ENCODE results near the gene TNRC18.
"Not testable (repeated sequence)": the region's sequence is repeated elsewhere in the genome, so short reads cannot be mapped to it uniquely, and the experiment has no call there.

TNRC18 gene

DNA sequence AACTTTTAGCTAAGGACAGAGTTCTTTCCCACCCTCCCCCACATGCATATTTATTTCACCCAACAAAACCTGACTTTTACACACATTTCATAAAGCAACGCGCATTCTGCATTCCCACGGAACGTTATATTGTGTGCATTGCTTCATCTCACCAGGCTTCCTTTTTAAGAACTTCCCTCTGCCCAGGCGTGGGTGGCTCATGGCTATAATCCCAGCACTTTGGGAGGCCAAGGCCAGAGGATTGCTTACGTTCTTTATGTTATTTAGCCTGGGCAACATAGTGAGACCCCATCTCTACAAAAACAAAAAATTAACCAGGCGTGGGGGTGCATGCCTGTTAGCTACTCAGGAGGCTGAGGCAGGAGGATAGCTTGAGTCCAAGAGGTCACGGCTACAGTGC lies 155.8 kb downstream of the TNRC18 start:
- DNase-seq, result not testable (repeated sequence)

DNA sequence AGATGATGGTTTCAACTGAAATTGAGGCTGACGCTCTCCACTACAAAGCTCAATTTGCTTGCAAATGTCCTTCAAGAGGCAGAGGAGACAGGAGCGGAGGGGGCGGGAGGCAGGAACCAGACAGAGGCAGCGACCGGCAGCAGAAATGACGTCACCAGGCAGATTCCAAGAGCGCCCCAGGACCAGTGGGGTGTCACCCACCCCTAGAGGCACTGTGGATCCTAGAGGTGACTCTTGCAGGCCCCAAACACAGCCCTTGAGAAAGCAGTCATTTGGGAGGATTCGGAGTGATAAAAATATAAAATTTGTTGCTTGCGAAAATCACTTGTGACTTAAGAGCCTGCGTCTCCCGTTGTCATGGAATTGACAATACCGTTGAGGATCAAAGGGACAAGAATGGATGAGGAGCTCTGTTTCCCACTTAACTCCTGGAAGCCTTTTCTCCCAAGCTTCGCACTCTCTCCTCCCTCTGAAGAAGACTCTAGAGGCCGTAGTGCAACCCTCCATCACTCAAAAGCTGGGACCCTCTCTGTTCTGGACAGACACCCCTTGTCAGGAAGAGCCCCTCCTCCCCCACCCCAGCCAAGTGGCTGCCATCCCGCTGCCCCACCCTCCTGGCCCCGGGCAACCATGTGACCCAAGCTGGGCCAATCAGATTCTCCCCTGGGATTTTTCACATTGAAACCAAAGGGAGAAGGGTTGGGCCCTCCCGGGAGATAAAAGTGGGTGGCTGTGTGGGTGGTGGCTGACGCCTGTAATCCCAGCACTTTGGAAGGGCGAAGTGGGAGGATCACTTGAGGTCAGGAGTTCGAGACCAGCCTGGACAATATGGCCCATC lies 157.2 kb downstream of the TNRC18 start:
- no peak for DNase-seq

DNA sequence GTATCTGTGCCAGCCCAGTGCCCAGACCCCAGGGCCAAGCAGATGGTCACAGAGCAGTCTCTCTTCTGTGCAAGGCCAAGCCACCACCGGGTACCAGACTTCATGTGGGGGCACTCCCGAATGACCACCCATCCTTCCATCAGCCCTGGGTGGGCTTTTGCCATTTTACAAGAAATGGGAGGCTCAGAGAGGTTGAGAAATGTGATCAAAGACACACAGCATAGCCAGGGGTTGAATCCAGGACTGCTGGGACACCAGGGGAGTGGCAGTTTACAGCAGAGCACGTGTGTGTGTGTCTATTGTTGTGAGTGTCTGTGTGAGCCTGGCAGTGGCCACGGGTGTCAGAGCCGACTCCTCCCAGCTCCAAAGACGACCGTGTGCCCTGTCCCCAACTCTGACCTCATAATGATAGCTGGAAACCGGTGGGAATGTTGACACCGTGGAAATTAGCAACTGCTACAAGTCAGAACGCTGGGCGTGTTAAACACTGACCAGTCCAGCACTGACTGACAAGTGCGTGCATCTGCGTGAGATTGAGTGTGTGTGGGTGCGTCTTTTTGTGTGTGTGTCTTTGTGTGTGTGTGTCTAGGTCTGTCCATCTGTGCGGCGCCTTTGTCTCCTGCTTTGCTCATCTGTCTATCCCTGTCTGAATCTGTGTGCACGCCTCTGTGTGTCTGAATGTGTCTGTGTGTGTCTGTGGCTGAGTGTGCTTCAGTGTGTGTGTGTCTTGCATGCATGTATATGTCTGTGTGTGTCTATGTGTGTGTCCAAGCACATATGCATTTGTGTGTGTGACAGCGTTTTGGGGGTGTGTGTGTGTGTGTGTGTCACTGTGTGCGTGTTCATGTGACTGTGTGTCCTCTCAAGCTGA lies 158.1 kb downstream of the TNRC18 start:
- no peak for DNase-seq

DNA sequence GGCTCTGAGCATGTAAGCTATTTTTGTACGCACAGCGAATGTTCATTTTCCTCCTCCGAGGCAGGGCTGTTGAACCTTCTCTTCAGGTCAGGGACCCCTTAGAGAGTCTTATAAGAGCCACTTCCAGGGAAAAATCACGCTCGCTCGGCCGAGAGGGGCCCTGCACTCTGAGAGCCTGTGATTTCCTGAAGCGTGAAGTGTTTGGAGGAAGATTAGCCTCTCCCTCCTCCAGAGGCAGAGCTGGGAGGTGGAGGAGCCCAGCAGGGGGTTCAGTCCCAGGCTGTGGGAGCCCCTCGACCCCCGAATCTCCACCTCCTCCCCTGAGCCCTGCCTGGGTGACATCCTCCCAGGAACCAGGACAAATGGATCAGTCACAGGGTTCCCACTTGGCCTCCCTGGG lies 160.6 kb downstream of the TNRC18 start:
- not testable (repeated sequence) for DNase-seq

DNA sequence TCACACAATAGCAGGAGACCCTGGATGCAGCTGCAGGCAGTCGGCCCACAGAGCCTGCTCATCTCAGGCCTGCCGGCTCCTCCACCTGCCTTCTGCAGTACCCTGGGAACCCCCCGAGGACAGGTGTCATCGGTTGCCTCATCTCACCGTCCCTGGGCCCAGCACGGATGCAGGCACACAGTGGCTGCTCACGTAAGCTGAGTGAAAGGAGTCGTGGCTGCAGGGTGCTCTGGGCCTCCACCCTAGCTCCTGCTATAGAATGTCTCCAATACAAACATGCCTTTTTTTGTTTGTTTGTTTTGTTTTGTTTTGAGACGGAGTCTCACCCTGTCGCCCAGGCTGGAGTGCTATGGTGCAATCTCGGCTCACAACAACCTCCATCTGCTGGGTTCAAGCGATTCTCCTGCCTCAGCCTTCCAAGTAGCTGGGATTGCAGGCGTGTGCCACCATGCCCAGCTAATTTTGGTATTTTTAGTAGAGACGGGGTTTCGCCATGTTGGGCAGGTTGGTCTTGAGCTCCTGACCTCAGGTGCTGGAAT lies 163.0 kb downstream of the TNRC18 start:
- not testable (repeated sequence) for DNase-seq

Measured in C1 segment of cervical spinal cord (tissue), 14 donors.